GM12878 (cell line): ENCODE results near the gene NECAB3. TPM values are rescaled to one million over a fixed set of nuclear protein-coding genes. Genes with fewer than 3 reads are reported as not detected.
A peak's percentile ranks its signal among the peaks of the same experiment; 100 is the strongest.

Source experiments
- BRCA1 ChIP-seq: IDR thresholded peaks from 2 replicates; pipeline ENCODE4 v1.6.1; 2011; ENCODE audit warnings: low read depth, low read length, improper control_type of control experiment
- CBFB ChIP-seq: IDR thresholded peaks from 2 replicates; pipeline ENCODE4 v1.6.1; 2016; ENCODE audit warnings: antibody characterized with exemption, low read depth
- CREB1 ChIP-seq: IDR thresholded peaks from 2 replicates; pipeline ENCODE4 v1.6.1; 2012; ENCODE audit warnings: low read depth, mild to moderate bottlenecking, inconsistent platforms
- DPF2 ChIP-seq: fragments of 450-650 bp; IDR thresholded peaks from 2 replicates; pipeline ENCODE4 v1.6.1; 2017; ENCODE audit warnings: mild to moderate bottlenecking
- E4F1 ChIP-seq: fragments of 450-650 bp; IDR thresholded peaks from 2 replicates; pipeline ENCODE4 v1.6.1; 2018; ENCODE audit warnings: borderline replicate concordance, mild to moderate bottlenecking; ENCODE audit not compliant: partially characterized antibody
- EED ChIP-seq: sonication (generic); IDR thresholded peaks from 2 replicates; pipeline ENCODE4 v1.6.1; 2016; ENCODE audit warnings: antibody characterized with exemption, low read depth
- FOS ChIP-seq: IDR thresholded peaks from 3 replicates; pipeline ENCODE4 v1.6.1; 2011; ENCODE audit warnings: borderline replicate concordance; ENCODE audit not compliant: insufficient read length; ENCODE audit errors: extremely low read depth
- FOXK2 ChIP-seq: fragments of 450-650 bp; IDR thresholded peaks from 2 replicates; pipeline ENCODE4 v1.6.1; 2017; ENCODE audit warnings: mild to moderate bottlenecking, moderate library complexity
- NFYA ChIP-seq: IDR thresholded peaks from 2 replicates; pipeline ENCODE4 v1.6.1; 2011; ENCODE audit warnings: low read depth, mild to moderate bottlenecking, low read length, improper control_type of control experiment, borderline replicate concordance
- REST ChIP-seq: IDR thresholded peaks from 2 replicates; pipeline ENCODE4 v1.6.1; 2012; ENCODE audit warnings: mild to moderate bottlenecking, low read depth, low read length
- RUNX3 ChIP-seq: IDR thresholded peaks from 2 replicates; pipeline ENCODE4 v1.6.1; 2012; ENCODE audit warnings: low read length, inconsistent platforms
- SPI1 ChIP-seq: IDR thresholded peaks from 2 replicates; pipeline ENCODE4 v1.6.1; 2011; ENCODE audit warnings: low read depth, mild to moderate bottlenecking, low read length, moderate library complexity, borderline replicate concordance; ENCODE audit not compliant: insufficient read depth
- TCF12 ChIP-seq: IDR thresholded peaks from 2 replicates; pipeline ENCODE4 v1.6.1; 2011; ENCODE audit warnings: low read depth, mild to moderate bottlenecking, low read length
- TCF3 ChIP-seq: IDR thresholded peaks from 2 replicates; pipeline ENCODE4 v1.6.1; 2012; ENCODE audit warnings: low read depth, mild to moderate bottlenecking, low read length, borderline replicate concordance; ENCODE audit not compliant: insufficient read depth
- WRNIP1 ChIP-seq: IDR thresholded peaks from 2 replicates; pipeline ENCODE4 v1.6.1; 2011; ENCODE audit warnings: low read depth, low read length, improper control_type of control experiment, borderline replicate concordance
- YBX1 ChIP-seq: fragments of 450-650 bp; IDR thresholded peaks from 2 replicates; pipeline ENCODE4 v1.6.1; 2016; ENCODE audit warnings: antibody characterized with exemption
- polyA plus RNA-seq, 11 experiments: library from polyadenylated mRNA; depleted of rRNA in 4 of 11; unstranded in 6 of 11; stranded (reverse) in 5 of 11; fragments of >200 nt; fragmentation: Nextera tagmentation in 4 of 11; fragmentation: Illumina TruSeq in 1 of 11; extraction: Ambion mirVana in 4 of 11; extraction: Trizol in 1 of 11; gene quantifications; 1 replicate in 1 of 11; 2 replicates in 10 of 11; pipeline versions ENCODE4 v1.2.1 to v1.2.3, GENCODE V29; 2011 to 2016; ENCODE audit warnings: inconsistent platforms in 2 of 11, missing spikeins in 2 of 11, low read depth in 1 of 11
- total RNA-seq, 4 experiments: library from RNA; depleted of rRNA in 3 of 4; stranded (reverse); fragments of >200 nt in 3 of 4; fragmentation: Illumina TruSeq in 1 of 4; extraction: Trizol in 1 of 4; gene quantifications; 2 replicates each; pipeline versions ENCODE4 v1.2.1 to v1.2.3, GENCODE V29; 2013 to 2021
- TF ChIP-seq, protein P1 (sequence below): fragments of 450-650 bp; IDR thresholded peaks from 2 replicates; pipeline ENCODE4 v1.6.1; 2017; ENCODE audit warnings: mild to moderate bottlenecking, moderate library complexity
- TF ChIP-seq, protein P2 (sequence below): fragments of 450-650 bp; IDR thresholded peaks from 2 replicates; pipeline ENCODE4 v1.6.1; 2017; ENCODE audit warnings: borderline replicate concordance

NECAB3 gene
- total and polyA plus RNA-seq, 10 of the 15 experiments (the other 5 are each of a cell fraction or from before 2014, with no cell fraction given), result 0.21 to 17.0 (median 7.2) TPM

- TF ChIP-seq REST, result no peak
- no peak for TF ChIP-seq NFYA
- no peak for TF ChIP-seq TCF3
- TF ChIP-seq FOXK2, result no peak
- no peak for TF ChIP-seq YBX1
- no peak for TF ChIP-seq CREB1
- no peak for TF ChIP-seq WRNIP1
- no peak for TF ChIP-seq E4F1
- TF ChIP-seq CBFB, result peak; percentile 76; the same call in 1 of the 2 replicates
- 0 out of 2 replicates have a peak, but pooled peaks have one; percentile 41 for TF ChIP-seq EED
- no peak for TF ChIP-seq BRCA1
- TF ChIP-seq, protein P1, sequence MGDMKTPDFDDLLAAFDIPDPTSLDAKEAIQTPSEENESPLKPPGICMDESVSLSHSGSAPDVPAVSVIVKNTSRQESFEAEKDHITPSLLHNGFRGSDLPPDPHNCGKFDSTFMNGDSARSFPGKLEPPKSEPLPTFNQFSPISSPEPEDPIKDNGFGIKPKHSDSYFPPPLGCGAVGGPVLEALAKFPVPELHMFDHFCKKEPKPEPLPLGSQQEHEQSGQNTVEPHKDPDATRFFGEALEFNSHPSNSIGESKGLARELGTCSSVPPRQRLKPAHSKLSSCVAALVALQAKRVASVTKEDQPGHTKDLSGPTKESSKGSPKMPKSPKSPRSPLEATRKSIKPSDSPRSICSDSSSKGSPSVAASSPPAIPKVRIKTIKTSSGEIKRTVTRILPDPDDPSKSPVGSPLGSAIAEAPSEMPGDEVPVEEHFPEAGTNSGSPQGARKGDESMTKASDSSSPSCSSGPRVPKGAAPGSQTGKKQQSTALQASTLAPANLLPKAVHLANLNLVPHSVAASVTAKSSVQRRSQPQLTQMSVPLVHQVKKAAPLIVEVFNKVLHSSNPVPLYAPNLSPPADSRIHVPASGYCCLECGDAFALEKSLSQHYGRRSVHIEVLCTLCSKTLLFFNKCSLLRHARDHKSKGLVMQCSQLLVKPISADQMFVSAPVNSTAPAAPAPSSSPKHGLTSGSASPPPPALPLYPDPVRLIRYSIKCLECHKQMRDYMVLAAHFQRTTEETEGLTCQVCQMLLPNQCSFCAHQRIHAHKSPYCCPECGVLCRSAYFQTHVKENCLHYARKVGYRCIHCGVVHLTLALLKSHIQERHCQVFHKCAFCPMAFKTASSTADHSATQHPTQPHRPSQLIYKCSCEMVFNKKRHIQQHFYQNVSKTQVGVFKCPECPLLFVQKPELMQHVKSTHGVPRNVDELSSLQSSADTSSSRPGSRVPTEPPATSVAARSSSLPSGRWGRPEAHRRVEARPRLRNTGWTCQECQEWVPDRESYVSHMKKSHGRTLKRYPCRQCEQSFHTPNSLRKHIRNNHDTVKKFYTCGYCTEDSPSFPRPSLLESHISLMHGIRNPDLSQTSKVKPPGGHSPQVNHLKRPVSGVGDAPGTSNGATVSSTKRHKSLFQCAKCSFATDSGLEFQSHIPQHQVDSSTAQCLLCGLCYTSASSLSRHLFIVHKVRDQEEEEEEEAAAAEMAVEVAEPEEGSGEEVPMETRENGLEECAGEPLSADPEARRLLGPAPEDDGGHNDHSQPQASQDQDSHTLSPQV, result no peak
- TF ChIP-seq DPF2, result no peak
- no peak for TF ChIP-seq SPI1
- peak; percentile 94 for TF ChIP-seq RUNX3
- TF ChIP-seq, protein P2, sequence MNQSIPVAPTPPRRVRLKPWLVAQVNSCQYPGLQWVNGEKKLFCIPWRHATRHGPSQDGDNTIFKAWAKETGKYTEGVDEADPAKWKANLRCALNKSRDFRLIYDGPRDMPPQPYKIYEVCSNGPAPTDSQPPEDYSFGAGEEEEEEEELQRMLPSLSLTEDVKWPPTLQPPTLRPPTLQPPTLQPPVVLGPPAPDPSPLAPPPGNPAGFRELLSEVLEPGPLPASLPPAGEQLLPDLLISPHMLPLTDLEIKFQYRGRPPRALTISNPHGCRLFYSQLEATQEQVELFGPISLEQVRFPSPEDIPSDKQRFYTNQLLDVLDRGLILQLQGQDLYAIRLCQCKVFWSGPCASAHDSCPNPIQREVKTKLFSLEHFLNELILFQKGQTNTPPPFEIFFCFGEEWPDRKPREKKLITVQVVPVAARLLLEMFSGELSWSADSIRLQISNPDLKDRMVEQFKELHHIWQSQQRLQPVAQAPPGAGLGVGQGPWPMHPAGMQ, result no peak
- TF ChIP-seq FOS, result no peak
- TF ChIP-seq TCF12, result no peak
These were observed 26.4 kb downstream of the NECAB3 start (continued) for GRCh38 chr20:33647603-33648395.
